ENCODE results near the gene CNTN4. TPM values are rescaled to one million over a fixed set of nuclear protein-coding genes. Genes with fewer than 3 reads are reported as not detected.
"Not testable (repeated sequence)": the region's sequence is repeated elsewhere in the genome, so short reads cannot be mapped to it uniquely, and the experiment has no call there.

The CNTN4 gene
- total RNA-seq, 1 donor from 2014 or later = not detected

GRCh38 chr3:2819571-2819970, 720.9 kb downstream of the CNTN4 start:
- TF ChIP-seq EZH2 (IDR thresholded peaks at IDR 0.05; ENCODE audit: insufficient read depth, low read length) = no peak
- TF ChIP-seq CTCF (IDR thresholded peaks at IDR 0.05; ENCODE audit: insufficient read depth, low read depth, low read length) = no peak
- H3K27me3 ChIP-seq (ENCODE audit: insufficient read depth, low read length) = no peaks in the 10 kb centered on the region
- H3K9ac ChIP-seq (ENCODE audit: low read length) = no peak overlapping the region
- FAIRE-seq (no peak), DNase-seq (ENCODE audit: low read depth) (no peak)
- no peak overlapping the region for H3K27ac Mint-ChIP-seq (ENCODE audit: unreplicated experiment)
- H3K4me3 ChIP-seq (ENCODE audit: insufficient read depth, low read depth, low read length) = no peak overlapping the region
- no peaks in the 10 kb centered on the region for H3K4me1 ChIP-seq (ENCODE audit: insufficient read depth, low read length)
- no peak overlapping the region for H3K4me3 Mint-ChIP-seq (ENCODE audit: unreplicated experiment)
- no peaks in the 10 kb centered on the region for H4K20me1 ChIP-seq (ENCODE audit: insufficient read depth, low read length)
- H3K27me3 Mint-ChIP-seq (ENCODE audit: low read depth, unreplicated experiment) = no peaks in the 10 kb centered on the region
- H2AFZ ChIP-seq (ENCODE audit: low read depth, low read length) = no peak overlapping the region
- H3K36me3 Mint-ChIP-seq (ENCODE audit: low read depth, unreplicated experiment) = no peaks in the 10 kb centered on the region
- no peak overlapping the region for H3K4me2 ChIP-seq (ENCODE audit: low read length)
- H3K36me3 ChIP-seq (ENCODE audit: insufficient read depth, low read length) = no peaks in the 10 kb centered on the region
- no peak overlapping the region for H3K27ac ChIP-seq (ENCODE audit: low read depth, low read length)
- peaks cover 2% of the 10 kb centered on the region for H3K9me3 Mint-ChIP-seq (ENCODE audit: unreplicated experiment)
- H3K79me2 ChIP-seq (ENCODE audit: insufficient read depth, low read length) = no peaks in the 10 kb centered on the region
- no peaks in the 10 kb centered on the region for H3K4me1 Mint-ChIP-seq (ENCODE audit: low read depth, unreplicated experiment)
- no peaks in the 10 kb centered on the region for H3K9me3 ChIP-seq (ENCODE audit: insufficient read depth, low read depth, low read length)

GRCh38 chr3:2820982-2821381, 722.3 kb downstream of the CNTN4 start:
- not testable (repeated sequence) for H3K4me1 ChIP-seq (ENCODE audit: insufficient read depth, low read length); H3K27me3 Mint-ChIP-seq (ENCODE audit: low read depth, unreplicated experiment); H3K27ac Mint-ChIP-seq (ENCODE audit: unreplicated experiment); H3K27me3 ChIP-seq (ENCODE audit: insufficient read depth, low read length); H3K4me3 ChIP-seq (ENCODE audit: insufficient read depth, low read depth, low read length); H3K36me3 Mint-ChIP-seq (ENCODE audit: low read depth, unreplicated experiment); H3K4me2 ChIP-seq (ENCODE audit: low read length); H3K4me3 Mint-ChIP-seq (ENCODE audit: unreplicated experiment); H3K36me3 ChIP-seq (ENCODE audit: insufficient read depth, low read length); FAIRE-seq; H3K27ac ChIP-seq (ENCODE audit: low read depth, low read length); H2AFZ ChIP-seq (ENCODE audit: low read depth, low read length); H4K20me1 ChIP-seq (ENCODE audit: insufficient read depth, low read length); H3K79me2 ChIP-seq (ENCODE audit: insufficient read depth, low read length); H3K9ac ChIP-seq (ENCODE audit: low read length); DNase-seq (ENCODE audit: low read depth); H3K9me3 Mint-ChIP-seq (ENCODE audit: unreplicated experiment); H3K9me3 ChIP-seq (ENCODE audit: insufficient read depth, low read depth, low read length); H3K4me1 Mint-ChIP-seq (ENCODE audit: low read depth, unreplicated experiment)

- no peak overlapping the region for H3K27ac Mint-ChIP-seq (ENCODE audit: unreplicated experiment)
These were observed 723.9 kb downstream of the CNTN4 start for GRCh38 chr3:2822611-2823010.

More at GRCh38 chr3:2822611-2823010, 723.9 kb downstream of the CNTN4 start:
- no peaks in the 10 kb centered on the region for H3K27me3 Mint-ChIP-seq (ENCODE audit: low read depth, unreplicated experiment)
- H3K36me3 Mint-ChIP-seq (ENCODE audit: low read depth, unreplicated experiment) = no peaks in the 10 kb centered on the region
- no peak for FAIRE-seq
- Histone ChIP-seq H3K9me3 (ENCODE audit: insufficient read depth, low read depth, low read length) (no peaks in the 10 kb centered on the region), H3K4me2 (ENCODE audit: low read length) (peak overlapping the region; percentile 27), H3K27ac (ENCODE audit: low read depth, low read length) (no peak overlapping the region), H3K9ac (ENCODE audit: low read length) (no peak overlapping the region), H3K27me3 (ENCODE audit: insufficient read depth, low read length) (no peaks in the 10 kb centered on the region), H3K36me3 (ENCODE audit: insufficient read depth, low read length) (no peaks in the 10 kb centered on the region), H3K79me2 (ENCODE audit: insufficient read depth, low read length) (no peaks in the 10 kb centered on the region), H4K20me1 (ENCODE audit: insufficient read depth, low read length) (no peaks in the 10 kb centered on the region), H3K4me1 (ENCODE audit: insufficient read depth, low read length) (no peaks in the 10 kb centered on the region), H2AFZ (ENCODE audit: low read depth, low read length) (peak overlapping the region; percentile 29), H3K4me3 (ENCODE audit: insufficient read depth, low read depth, low read length) (no peak overlapping the region)
- DNase-seq (ENCODE audit: low read depth) = no peak
- TF ChIP-seq CTCF (IDR thresholded peaks at IDR 0.05; ENCODE audit: insufficient read depth, low read depth, low read length) (no peak), EZH2 (IDR thresholded peaks at IDR 0.05; ENCODE audit: insufficient read depth, low read length) (no peak)
- H3K4me3 Mint-ChIP-seq (ENCODE audit: unreplicated experiment) = no peak overlapping the region
- H3K4me1 Mint-ChIP-seq (ENCODE audit: low read depth, unreplicated experiment) = no peaks in the 10 kb centered on the region
- H3K9me3 Mint-ChIP-seq (ENCODE audit: unreplicated experiment) = peaks cover 2% of the 10 kb centered on the region
